Thoracic aorta (tissue), 2 donors: ENCODE measurements around the gene PTPRN2. TPM values are rescaled to one million over a fixed set of nuclear protein-coding genes. Genes with fewer than 3 reads are reported as not detected.

ENCODE experiments used
- ATAC-seq: fragments of 150-250 bp; one replicate; pipeline ENCODE4 v1.8.0; 2017; ENCODE audit warnings: low read depth; ENCODE audit not compliant: insufficient number of reproducible peaks, low FRiP score
- DNase-seq: peaks from one replicate; pipeline ENCODE4 v3.0.0-alpha.2; 2020; ENCODE audit warnings: low spot score
- H3K27ac ChIP-seq, 2 donors: fragments of 200-600 bp; sonication (generic); 1 replicate in 1 of 2; 2 replicates in 1 of 2; pipeline ENCODE4 v1.5.1; 2016; ENCODE audit warnings: mild to moderate bottlenecking in 2 of 2, moderate library complexity in 2 of 2
- H3K27me3 ChIP-seq: fragments of 200-600 bp; sonication (generic); replicated peaks from 2 replicates; pipeline ENCODE4 v1.6.0; 2016; ENCODE audit warnings: mild to moderate bottlenecking; ENCODE audit not compliant: insufficient read depth
- H3K36me3 ChIP-seq: fragments of 200-600 bp; sonication (generic); one replicate; pipeline ENCODE4 v1.5.1; 2016
- H3K4me1 ChIP-seq, 2 donors: fragments of 200-600 bp; sonication (generic); 1 replicate in 1 of 2; 2 replicates in 1 of 2; pipeline versions ENCODE4 v1.5.1 to v1.6.0; 2016; ENCODE audit warnings: low read depth in 2 of 2, mild to moderate bottlenecking in 1 of 2; ENCODE audit not compliant: control insufficient read depth in 1 of 2
- H3K4me3 ChIP-seq: fragments of 200-600 bp; sonication (generic); 2 replicates; pipeline ENCODE4 v1.5.1; 2016; ENCODE audit warnings: mild to moderate bottlenecking
- H3K9me3 ChIP-seq: fragments of 200-600 bp; sonication (generic); 2 replicates; pipeline ENCODE4 v1.5.1; 2016
- CTCF ChIP-seq: fragments of 200-600 bp; sonication (generic); IDR thresholded peaks from one replicate; pipeline ENCODE4 v1.5.1; 2019; ENCODE audit warnings: antibody characterized with exemption
- total RNA-seq, 2 donors: library from RNA; depleted of rRNA; stranded (reverse); fragments of >200 nt; gene quantifications; one replicate each; pipeline versions ENCODE4 v1.1.0 to v1.2.3, GENCODE V29; 2016

The PTPRN2 gene
- total RNA-seq, 2 donors from 2014 or later: 2.2 to 3.1 TPM

GRCh38 chr7:158266426-158266816 is 321.2 kb downstream of the PTPRN2 start:
- ATAC-seq: no peak
- no peak for TF ChIP-seq CTCF
- H3K27ac ChIP-seq: no peak overlapping the region

GRCh38 chr7:158265743-158266080 is 321.9 kb downstream of the PTPRN2 start:
- ATAC-seq: no peak
- Histone ChIP-seq H3K36me3 (no peaks in the 10 kb centered on the region), H3K27ac (no peak overlapping the region), H3K4me1 (no peaks in the 10 kb centered on the region), H3K9me3 (no peaks in the 10 kb centered on the region), H3K4me3 (no peak overlapping the region), H3K27me3 (no peaks in the 10 kb centered on the region)
- no peak for TF ChIP-seq CTCF
- no peak for DNase-seq

More at GRCh38 chr7:158266426-158266816, 321.2 kb downstream of the PTPRN2 start:
- Histone ChIP-seq H3K36me3 (no peaks in the 10 kb centered on the region), H3K4me1 (no peaks in the 10 kb centered on the region), H3K9me3 (no peaks in the 10 kb centered on the region), H3K4me3 (no peak overlapping the region), H3K27me3 (no peaks in the 10 kb centered on the region)
- no peak for DNase-seq

GRCh38 chr7:158264881-158265742 is 322.5 kb downstream of the PTPRN2 start:
- Histone ChIP-seq H3K9me3 (no peaks in the 10 kb centered on the region), H3K27ac (no peak overlapping the region), H3K4me3 (no peak overlapping the region), H3K4me1 (no peaks in the 10 kb centered on the region), H3K36me3 (no peaks in the 10 kb centered on the region), H3K27me3 (no peaks in the 10 kb centered on the region)
- ATAC-seq (no peak), DNase-seq (no peak)
- TF ChIP-seq CTCF: no peak

GRCh38 chr7:158263964-158264748 is 323.5 kb downstream of the PTPRN2 start:
- Histone ChIP-seq H3K36me3 (no peaks in the 10 kb centered on the region), H3K9me3 (no peaks in the 10 kb centered on the region), H3K27ac (no peak overlapping the region), H3K4me3 (no peak overlapping the region), H3K27me3 (no peaks in the 10 kb centered on the region), H3K4me1 (no peaks in the 10 kb centered on the region)
- no peak for ATAC-seq
- TF ChIP-seq CTCF: no peak
- DNase-seq: no peak
